GM08714 (cell line): ENCODE measurements around the gene AP5Z1.
"Not testable (repeated sequence)": the region's sequence is repeated elsewhere in the genome, so short reads cannot be mapped to it uniquely, and the experiment has no call there.

Experiments
- H3K4me3 ChIP-seq: fragments of 200-500 bp; sonication (Bioruptor generic); 2 replicates; pipeline ENCODE4 v1.5.1; 2014; ENCODE audit warnings: mild to moderate bottlenecking, low read length, inconsistent platforms
- ZNF274 ChIP-seq: IDR thresholded peaks from 2 replicates; pipeline ENCODE4 v1.6.1; 2012; ENCODE audit warnings: mild to moderate bottlenecking, low read depth, low read length

The AP5Z1 gene

GRCh38 chr7:4785371-4785770 lies 9.9 kb downstream of the AP5Z1 start:
- no peak for TF ChIP-seq ZNF274
- H3K4me3 ChIP-seq: no peak overlapping the region

GRCh38 chr7:4786015-4786414 lies 10.6 kb downstream of the AP5Z1 start:
- no peak for TF ChIP-seq ZNF274
- H3K4me3 ChIP-seq: no peak overlapping the region

GRCh38 chr7:4787541-4787940 lies 12.1 kb downstream of the AP5Z1 start:
- no peak for TF ChIP-seq ZNF274
- H3K4me3 ChIP-seq: no peak overlapping the region

GRCh38 chr7:4787947-4788626 lies 12.7 kb downstream of the AP5Z1 start:
- no peak for TF ChIP-seq ZNF274
- H3K4me3 ChIP-seq: no peak overlapping the region

- no peak for TF ChIP-seq ZNF274
- no peak overlapping the region for H3K4me3 ChIP-seq
These were observed 13.3 kb downstream of the AP5Z1 start for GRCh38 chr7:4788627-4789189.

- no peak for TF ChIP-seq ZNF274
- H3K4me3 ChIP-seq: no peak overlapping the region
These were observed 14.0 kb downstream of the AP5Z1 start for GRCh38 chr7:4789194-4790077.

- no peak for TF ChIP-seq ZNF274
- no peak overlapping the region for H3K4me3 ChIP-seq
These were observed 14.6 kb downstream of the AP5Z1 start for GRCh38 chr7:4790078-4790465.

- no peak for TF ChIP-seq ZNF274
- no peak overlapping the region for H3K4me3 ChIP-seq
These were observed 15.1 kb downstream of the AP5Z1 start for GRCh38 chr7:4790516-4790991.

GRCh38 chr7:4791101-4791737 lies 15.8 kb downstream of the AP5Z1 start:
- no peak overlapping the region for H3K4me3 ChIP-seq
- no peak for TF ChIP-seq ZNF274

- no peak overlapping the region for H3K4me3 ChIP-seq
- no peak for TF ChIP-seq ZNF274
These were observed 16.5 kb downstream of the AP5Z1 start for GRCh38 chr7:4791738-4792536.

GRCh38 chr7:4792537-4793126 lies 17.2 kb downstream of the AP5Z1 start:
- no peak overlapping the region for H3K4me3 ChIP-seq
- no peak for TF ChIP-seq ZNF274

GRCh38 chr7:4793385-4793993 lies 18.1 kb downstream of the AP5Z1 start:
- not testable (repeated sequence) for H3K4me3 ChIP-seq

- not testable (repeated sequence) for H3K4me3 ChIP-seq
These were observed 18.7 kb downstream of the AP5Z1 start for GRCh38 chr7:4794171-4794570.
